GM18505 (cell line): ENCODE measurements around the gene SZT2.
"Not testable (repeated sequence)": the region's sequence is repeated elsewhere in the genome, so short reads cannot be mapped to it uniquely, and the experiment has no call there.

ENCODE experiments used
- ATAC-seq: cut with Tn5 transposase; IDR thresholded peaks from one replicate; pipeline ENCODE4 v1.9.1; 2021; ENCODE audit not compliant: unreplicated experiment
- POLR2A ChIP-seq: IDR thresholded peaks from 4 replicates; pipeline ENCODE4 v1.6.1; 2011; ENCODE audit warnings: borderline replicate concordance; ENCODE audit not compliant: insufficient read depth, insufficient read length; ENCODE audit errors: extremely low read depth

The SZT2 gene

DNA sequence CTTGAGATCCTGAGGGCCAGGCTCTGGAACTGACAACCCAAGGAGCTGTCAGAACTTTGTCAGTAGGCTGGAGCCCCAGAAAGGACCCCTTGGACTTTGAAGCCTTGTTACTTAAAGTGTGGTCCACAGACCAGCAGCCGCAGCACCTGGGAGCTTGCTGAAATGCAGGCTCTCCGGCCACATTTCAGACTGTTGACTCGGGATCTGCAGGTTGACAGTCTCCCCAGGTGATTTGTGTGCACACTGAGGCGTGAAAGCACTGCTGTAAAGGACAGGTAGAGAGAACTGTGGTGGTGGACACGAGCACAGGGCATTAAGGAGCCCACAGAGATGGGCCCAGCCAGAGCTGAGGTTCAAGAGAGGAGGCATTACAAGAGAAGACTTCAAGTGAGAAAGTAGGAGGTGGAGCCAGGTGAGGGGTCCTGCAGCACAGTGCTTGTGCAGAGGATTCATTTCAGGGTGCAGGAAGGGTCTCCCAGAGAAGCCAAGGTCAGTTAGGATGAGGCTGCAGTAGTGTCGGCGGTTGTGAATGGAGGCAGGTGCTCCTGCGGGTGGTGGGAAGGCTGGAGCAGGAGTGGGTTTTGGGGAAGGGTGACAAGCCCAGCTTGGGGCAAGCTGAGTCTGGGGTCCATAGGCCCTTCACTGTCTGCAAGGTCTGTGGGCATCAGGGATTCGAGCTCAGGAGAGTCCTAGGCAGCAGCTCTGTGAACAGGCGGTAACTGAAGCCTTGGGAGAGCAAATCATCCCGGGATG is 59.4 kb downstream of the SZT2 start:
- no peak for TF ChIP-seq POLR2A
- ATAC-seq, result no peak

DNA sequence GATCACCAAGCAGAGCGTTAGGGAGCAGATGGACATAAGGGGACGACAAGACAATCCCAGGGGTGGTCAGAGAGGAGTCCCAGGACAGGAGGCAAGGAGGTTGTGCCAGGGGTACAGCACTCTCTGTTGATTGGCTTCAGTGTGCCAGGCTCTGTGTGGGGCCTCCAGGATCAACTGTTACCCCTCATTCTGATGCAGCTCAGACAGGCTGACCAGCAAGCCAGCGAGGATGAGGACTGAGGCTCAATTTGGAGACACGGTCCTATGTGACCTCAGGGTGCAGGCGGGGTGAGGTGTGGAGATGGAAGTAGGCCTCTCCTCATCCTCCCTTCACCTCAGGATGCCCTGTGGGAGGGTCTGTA is 60.0 kb downstream of the SZT2 start:
- no peak for ATAC-seq
- TF ChIP-seq POLR2A, result no peak

DNA sequence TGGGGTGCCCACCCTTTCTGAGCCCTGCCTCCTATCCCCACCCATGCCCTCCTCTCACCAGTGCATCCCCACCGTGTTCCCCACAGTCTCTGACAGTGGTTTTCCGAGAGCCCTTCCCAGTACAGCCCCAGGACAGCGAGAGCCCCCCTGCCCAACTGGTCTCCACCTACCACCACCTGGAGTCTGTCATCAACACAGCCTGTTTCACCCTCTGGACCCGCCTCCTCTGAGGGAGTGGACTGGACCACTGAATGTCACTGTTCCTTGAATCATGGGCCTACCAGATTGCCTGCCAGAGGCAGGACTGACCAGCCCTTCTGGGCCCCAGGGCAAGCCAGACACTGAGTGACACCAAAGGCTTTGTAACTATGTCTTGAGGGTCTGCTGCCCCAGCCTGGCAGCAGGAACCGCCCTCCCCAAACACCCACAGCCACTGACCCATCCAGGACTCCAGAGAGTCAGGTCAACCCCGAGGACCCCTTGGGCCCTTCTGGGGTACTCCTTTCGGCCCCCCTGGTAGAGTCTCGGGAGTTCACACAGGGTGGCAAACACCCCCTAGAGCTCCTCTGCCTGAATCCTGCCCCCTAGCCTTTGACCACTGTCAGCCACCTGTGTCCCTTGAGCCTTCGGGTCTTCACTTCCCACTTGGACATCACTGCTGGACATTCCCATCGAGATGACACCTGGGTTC is 60.7 kb downstream of the SZT2 start:
- no peak for ATAC-seq
- no peak for TF ChIP-seq POLR2A

DNA sequence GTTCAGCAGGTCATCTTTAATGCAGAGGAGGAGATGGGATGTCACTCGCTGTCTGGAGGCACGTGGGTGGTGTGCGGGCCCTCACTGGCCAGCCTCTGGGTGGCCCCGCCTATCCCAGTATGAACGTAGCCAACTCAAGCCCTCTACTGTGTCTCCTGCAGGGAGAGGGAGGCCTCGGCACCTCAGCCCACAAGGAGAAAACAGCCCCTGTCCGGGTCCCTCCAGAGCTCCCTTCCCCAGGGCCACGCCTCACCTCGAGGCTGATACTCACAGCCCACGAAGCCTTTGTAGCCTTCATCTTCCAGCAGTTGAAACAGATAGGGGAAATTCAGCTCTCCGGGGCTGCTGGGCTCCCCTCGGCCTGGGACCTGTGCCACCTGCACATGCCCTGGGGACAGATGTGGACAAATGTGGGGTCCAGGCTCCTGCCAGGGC is 61.5 kb downstream of the SZT2 start:
- no peak for TF ChIP-seq POLR2A
- ATAC-seq, result no peak

DNA sequence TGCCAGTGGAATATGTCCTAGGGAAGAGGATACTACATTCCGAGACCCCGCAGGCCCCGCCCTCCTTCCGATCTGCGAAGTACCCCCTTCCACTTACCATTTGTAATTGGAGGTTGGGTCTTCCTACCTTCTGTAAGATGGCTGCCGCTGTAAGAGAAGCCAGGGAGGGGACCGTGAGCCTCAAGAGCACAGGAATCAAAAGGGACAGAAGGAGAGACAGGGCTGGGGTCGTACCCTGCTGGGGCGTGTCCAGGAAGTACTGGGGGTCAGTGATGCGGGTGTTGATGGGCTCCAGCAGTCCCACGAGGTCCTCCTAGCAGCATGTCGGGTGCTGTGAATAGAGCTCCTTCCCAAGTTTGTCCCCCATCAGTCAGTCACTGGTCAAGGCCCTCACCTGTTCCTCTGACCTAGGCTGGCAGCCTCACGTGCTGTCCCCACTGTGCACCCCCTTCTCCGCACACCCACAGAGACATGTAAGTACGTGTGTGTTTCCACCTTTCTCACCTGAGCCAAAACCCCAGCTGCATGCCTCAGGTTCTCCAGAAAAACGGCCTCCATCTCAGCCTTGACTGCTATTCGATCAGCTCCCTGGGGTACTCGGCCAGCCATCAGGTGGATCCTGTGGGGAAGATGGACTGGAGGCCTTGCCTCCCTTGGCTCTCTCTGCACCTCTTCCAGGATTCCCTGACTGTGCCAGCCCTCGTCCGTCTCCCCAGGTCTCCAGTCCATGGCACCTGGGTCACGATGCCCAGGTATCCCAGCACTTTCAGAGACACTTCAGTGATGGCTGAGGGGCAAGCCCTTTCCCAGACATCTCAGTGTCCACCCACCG is 62.2 kb downstream of the SZT2 start:
- TF ChIP-seq POLR2A, result no peak
- ATAC-seq, result no peak

DNA sequence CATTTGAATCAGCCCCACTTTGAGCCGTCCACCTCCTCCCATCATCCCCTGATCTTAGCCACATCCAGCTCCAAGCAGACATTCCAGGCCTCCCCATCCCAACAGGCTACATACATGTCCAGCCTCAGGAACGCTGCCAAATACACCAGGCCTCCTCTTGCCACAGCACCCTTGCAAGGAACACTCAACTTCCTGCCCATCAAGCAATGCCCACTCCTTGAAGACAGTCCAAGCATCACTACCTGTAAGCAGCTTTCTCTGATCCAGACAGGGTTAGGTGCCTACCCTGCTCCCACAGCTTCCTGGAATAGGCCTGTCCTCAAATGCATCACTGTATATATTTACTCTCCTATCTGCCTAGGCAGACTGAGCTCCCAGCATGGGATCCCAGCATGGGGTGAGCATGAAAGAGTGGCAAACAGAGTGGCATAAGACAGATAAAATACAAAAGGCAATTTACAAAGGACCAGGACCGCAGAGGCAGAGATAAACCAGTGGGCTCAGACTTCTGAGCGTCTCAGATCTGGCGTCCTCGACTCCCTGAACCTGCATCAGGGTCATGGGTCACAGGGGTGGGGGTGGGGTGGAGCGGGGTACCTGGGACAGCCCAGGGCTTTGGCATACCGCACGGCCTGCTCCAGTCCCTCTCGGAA is 63.2 kb downstream of the SZT2 start:
- no peak for ATAC-seq
- TF ChIP-seq POLR2A, result no peak

DNA sequence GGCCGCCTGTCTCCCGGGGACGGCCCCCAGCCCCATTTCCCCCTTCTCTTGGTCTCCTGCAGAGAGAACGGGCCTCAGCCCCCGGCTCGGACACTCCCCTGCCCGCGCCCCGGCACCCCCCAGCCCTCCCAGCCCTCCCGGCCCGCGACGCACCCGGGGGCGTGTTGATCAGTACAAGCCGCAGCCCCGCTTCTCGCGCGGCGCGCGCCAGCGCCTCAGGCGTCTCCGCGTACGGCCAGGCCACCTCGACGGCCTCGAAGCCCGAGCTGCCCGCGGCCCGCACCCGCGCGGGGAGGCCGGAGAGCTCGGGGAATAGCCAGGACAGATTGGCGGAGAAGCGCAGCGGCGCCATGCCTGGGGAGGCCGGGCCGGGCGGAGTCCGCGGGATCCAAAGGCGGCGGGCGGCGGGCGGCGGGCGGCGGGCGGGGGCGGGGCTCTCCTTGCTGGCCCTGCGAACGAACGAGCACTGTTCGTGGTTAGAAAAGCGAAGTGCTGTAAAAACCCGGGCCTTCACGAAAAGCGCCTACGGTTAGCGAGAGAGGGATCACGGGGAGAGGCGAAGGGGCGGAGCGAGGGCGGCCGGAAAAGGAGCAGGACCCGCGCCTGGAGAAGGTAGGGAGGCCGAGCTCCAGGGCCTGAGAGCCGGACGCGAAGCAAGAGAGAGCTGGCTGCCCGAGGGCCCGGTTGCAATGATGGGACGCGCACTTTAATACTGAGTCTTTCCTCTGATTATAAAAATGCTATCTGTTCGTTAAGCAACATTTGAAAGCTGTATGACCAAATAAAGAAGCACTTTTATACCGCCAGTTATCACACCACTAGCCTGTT is 64.0 kb downstream of the SZT2 start, which contains the start of gene HYI:
Gene HYI, minus strand, starts transcription at position 490 of the 828 bp plus-strand sequence. Its CDS starts 138 bp downstream, at position 352.
- TF ChIP-seq POLR2A, result no peak
- ATAC-seq, result no peak

DNA sequence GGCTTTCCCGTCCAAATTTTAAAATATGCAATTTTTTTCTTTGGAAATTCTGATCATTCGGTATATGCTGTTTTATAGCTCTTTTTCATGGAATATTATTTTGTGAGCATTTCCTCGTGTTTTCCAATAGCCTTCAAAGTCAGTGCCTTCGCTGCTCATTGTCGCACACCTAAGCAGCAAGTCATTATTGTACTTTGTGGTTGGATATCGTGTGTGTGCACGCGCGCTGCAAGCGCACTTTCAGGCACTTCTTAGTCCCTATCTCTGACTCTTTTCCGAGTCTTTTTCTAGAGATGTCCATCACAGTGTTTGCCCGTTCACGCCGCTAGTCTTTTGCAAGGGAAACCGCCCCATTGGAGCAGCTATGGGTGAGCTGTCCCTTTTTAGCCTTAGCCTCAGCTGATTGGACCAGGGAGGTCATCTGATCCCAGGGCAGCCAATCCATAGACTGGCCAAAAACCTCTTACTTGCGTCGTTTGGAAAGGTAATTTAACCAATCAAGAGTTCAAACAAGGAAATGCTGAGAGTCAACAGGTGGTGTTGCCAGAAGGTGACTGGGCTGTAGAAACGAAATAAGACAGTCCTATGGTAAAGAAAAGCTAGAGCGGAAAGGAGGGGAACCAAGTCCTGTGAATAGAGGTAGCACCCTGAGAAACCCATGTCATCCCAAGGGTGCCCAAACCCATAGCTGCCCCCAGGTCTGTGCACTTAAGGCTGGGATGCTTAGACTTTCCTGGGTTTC is 64.7 kb downstream of the SZT2 start:
- peak; percentile 43 for TF ChIP-seq POLR2A
- ATAC-seq, result no peak

DNA sequence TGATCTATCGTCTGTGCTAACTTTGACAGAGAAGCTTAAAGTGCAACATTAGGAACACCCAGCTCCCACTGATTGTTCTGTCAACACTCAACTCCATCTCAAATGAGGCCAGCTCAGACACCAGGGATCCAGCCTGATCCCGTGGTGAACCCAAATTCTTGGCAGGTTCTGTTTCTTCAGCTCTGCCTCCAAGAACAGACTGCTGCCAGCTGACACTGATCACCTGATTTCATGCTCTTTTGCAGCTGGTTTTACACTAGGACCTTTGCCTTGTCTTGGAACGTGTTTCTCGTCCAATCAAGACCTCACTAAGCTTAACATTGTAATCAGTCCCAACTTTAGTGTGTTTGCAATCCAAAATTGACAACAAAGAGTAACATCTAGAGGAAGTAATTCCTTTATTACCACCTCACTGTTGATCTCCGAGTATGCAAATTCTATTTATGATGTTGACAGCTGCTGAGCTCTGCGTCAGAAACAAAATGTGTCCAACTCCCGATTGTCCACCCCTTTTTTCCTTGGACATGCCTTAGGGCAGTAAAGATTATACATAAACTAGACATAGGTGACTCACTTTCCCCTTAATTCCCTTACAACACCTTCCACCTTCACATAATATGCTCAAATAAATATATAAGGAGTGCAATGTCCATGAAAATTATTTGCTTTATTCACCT is 65.7 kb downstream of the SZT2 start:
- no peak for TF ChIP-seq POLR2A
- ATAC-seq, result no peak

DNA sequence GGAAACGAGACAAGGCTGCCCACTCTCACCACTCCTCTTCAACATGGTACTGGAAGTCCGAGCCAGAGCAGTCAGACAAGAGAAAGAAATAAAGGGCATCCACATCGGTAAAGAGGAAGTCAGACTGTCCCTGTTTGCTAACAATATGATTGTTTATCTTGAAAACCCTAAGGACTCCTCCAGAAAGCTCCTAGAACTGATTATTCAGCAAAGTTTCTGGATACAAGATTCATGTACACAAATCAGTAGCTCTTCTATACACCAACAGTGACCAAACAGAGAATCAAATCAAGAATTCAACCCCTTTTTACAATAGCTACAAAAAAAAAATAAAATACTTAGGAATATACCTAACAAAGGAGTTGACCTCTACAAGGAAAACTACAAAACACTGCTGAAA is 68.7 kb downstream of the SZT2 start:
- not testable (repeated sequence) for ATAC-seq

DNA sequence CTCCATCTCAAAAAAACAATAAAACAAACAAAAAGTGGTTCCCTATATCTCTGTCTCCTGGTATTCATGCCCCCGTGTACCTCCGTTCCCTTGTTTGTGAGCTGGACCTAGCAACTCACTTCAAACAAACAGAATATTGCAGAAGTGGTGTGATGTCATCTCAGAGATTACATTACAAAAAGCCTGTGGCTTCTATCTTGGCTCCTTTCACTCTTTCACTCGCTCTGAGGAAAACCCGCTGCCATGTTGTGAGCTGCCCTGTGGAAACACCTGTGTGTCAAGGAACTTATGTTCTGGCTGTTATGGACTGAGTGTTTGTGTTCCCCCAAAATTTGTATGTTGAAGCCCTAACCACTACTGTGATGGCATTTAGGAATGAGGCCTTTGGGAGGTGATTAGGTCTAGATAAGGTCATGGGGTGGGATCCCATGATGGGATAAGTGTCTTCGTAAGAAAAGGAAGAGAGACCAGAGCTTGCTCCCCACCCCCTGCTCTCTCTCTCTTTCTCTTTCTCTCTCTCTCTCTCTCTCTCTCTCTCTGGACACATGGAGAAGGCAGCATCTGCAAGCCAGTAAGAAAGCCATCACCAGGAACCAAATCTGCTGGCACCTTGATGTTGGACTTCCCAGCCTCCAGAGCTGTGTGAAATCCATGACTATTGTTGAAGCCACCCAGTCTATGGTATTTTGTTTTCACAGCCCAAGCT is 71.4 kb downstream of the SZT2 start:
- no peak for TF ChIP-seq POLR2A
- ATAC-seq, result no peak
